ENCODE data around the gene TNFRSF17.

The TNFRSF17 gene

DNA sequence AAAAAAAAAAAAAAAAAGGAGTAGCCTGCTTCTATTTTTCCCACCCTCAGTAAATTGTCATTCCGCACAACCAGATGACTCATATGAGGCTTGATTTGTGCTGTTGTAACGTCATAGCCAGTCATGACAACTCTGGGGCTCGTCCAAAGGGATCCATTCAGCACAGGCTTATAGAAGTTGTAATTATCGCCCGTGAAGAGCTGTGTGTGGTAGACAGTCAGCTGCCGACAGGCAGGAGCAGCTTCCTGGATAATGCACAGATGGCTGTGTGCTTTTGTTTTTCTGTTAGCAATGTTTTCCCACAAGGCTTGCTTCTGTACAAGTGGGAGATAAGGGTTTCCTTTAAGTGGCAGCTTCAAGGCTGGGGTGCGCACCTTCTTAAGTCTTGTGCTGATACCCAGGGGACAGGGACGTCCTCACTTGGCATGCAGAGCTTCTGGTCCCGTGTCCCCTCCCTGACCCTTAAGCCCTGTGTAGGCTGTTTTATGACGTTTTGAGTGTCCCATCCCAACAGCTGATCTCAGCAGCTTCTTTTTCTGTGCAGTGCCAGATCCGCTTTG, 37.5 kb downstream of the TNFRSF17 start:
- DNase-seq (ENCODE audit: low read depth in 2 of 2) = no peak

DNA sequence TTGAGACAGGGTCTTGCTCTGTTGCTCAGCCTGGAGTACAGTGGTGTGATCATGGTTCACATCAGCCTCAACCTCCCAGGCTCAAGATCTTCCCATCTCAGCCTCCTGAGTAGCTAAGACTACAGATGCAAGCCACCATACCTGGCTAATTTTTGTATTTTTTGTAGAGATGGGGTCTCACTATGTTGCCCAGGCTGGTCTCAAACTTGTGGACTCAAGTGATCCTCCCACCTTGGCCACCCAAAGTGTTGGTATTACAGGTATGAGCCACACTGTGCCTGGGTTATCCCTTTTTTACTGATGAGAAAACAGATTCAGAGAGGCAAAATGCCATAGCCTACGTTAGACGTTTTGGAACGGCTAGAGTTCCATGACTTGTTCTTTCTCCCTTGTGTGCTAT, 41.6 kb downstream of the TNFRSF17 start:
- no peak for DNase-seq (ENCODE audit: low read depth in 2 of 2)

DNA sequence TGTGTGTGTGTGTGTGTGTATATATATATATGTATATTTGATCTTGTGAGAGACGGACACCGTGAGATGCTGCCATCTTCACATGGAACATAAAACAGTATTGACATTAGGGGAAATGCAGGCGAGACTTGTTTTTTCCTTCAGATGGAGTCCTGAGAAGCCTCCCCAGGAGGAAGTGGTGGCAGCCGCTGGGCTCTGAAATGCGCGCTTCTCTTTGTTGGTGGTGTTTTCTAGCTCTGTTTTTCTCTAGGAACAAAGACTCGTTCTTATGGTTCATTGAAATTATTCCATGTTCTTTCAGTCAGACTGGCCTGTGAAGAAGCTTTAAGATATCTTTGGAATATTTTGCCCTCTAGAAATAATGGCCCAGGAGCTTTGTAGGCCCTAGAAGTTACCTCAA, 44.5 kb downstream of the TNFRSF17 start:
- no peak for DNase-seq (ENCODE audit: low read depth in 2 of 2)

- DNase-seq (ENCODE audit: low read depth in 2 of 2) = no peak
Observed at GRCh38 chr16:12009922-12010321, 44.9 kb downstream of the TNFRSF17 start.

DNA sequence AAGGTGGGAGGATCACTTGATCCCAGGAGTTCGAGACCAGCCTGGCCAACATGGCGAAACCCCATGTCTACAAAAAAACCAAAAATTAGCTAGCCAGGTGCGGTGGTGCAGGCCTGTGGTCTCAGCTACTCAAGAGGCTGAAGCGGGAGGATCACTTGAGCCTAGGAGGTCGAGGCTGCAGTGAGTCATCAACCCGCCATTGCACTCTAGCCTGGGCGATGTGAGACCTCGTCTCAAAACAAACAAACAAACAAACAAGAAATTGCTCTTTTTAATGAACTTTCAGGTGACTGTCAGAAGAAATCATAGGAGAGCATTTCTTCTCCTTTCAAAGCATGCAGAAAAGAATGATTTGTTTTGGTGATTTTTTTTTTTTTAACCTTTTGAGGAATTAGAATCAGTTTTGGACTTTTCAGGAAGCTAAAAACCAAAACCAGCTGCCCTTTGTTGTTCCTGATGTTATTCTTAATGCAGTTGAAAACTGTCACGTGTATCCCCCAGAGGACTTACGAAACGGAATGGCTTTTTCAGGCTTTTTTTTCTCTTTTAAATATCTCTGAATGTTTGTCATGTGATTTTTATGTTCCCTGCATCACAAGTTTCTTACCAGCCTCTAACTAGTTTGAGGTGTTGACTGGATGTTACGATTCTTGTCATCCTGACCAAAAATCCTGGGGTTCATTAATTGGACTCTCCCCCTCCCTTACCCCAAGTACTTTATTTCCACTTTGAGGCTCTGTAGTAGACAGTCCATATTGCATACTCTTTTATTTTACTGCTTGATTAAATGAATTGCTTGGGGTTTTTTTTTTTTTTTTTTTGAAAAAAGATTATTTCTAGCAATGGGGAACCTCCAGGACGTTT, 45.6 kb downstream of the TNFRSF17 start:
- DNase-seq (ENCODE audit: low read depth in 2 of 2) = no peak

DNA sequence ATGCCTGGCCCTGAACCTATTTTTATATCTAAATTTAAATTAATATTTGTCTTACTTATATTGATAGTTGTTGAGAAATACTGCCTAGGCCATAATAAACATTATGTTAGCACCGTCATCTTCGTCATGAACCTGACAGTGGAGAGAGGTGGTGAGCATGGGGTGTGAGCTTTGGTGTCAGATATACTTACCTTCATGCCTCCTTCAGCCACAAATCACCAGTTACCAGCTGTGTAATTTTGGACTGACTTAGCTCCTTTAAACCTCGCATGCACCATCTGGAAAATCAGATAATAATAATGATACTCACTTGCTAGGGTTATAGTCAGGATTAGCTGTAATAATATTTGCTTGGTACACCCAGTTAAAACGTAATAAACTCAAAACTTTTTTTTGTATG, 46.6 kb downstream of the TNFRSF17 start:
- DNase-seq (ENCODE audit: low read depth in 2 of 2) = no peak

GRCh38 chr16:12016291-12016947, 51.4 kb downstream of the TNFRSF17 start:
- no peak for DNase-seq (ENCODE audit: low read depth in 2 of 2)

GRCh38 chr16:12017558-12017957, 52.5 kb downstream of the TNFRSF17 start:
- no peak for DNase-seq (ENCODE audit: low read depth in 2 of 2)

Data from stimulated activated CD8-positive, alpha-beta memory T cell treated with anti-CD3 and anti-CD28 coated beads, Interleukin-15, amount 100 ng/mL, for 4 hours (primary cell).